AG09319 (cell line): ENCODE data around the gene RAP1A.

Experiments used
- DNase-seq: peaks from one replicate; pipeline ENCODE4 v3.0.0-alpha.2; 2010; ENCODE audit warnings: low read depth; ENCODE audit errors: extremely low read depth
- CTCF ChIP-seq: IDR thresholded peaks from 2 replicates; pipeline ENCODE4 v1.5.1; 2011; ENCODE audit warnings: low read depth, mild to moderate bottlenecking, inconsistent platforms, low read length, moderate library complexity

Gene RAP1A

GRCh38 chr1:111581166-111581565 is 38.4 kb upstream of the RAP1A start:
- DNase-seq: no peak
- no peak for TF ChIP-seq CTCF

- no peak for DNase-seq
- TF ChIP-seq CTCF: no peak
Observed at GRCh38 chr1:111582016-111582415, 37.6 kb upstream of the RAP1A start.

- no peak for DNase-seq
Observed at GRCh38 chr1:111582644-111583618, 36.7 kb upstream of the RAP1A start.

GRCh38 chr1:111585447-111586086 is 34.0 kb upstream of the RAP1A start:
- DNase-seq: no peak
- no peak for TF ChIP-seq CTCF

More at GRCh38 chr1:111582644-111583618, 36.7 kb upstream of the RAP1A start:
- TF ChIP-seq CTCF: no peak

- no peak for TF ChIP-seq CTCF
- DNase-seq: no peak
Observed at GRCh38 chr1:111586112-111586511, 33.5 kb upstream of the RAP1A start.

- no peak for TF ChIP-seq CTCF
- no peak for DNase-seq
Observed at GRCh38 chr1:111587509-111588174, 31.9 kb upstream of the RAP1A start.

GRCh38 chr1:111591937-111592336 is 27.7 kb upstream of the RAP1A start:
- TF ChIP-seq CTCF: no peak
- DNase-seq: no peak
